ENCODE data around the gene USP50.
"Not testable (repeated sequence)": the region's sequence is repeated elsewhere in the genome, so short reads cannot be mapped to it uniquely, and the experiment has no call there.

Gene USP50

GRCh38 chr15:50519740-50520425, 26.6 kb downstream of the USP50 start:
- in situ Hi-C loops (cut with HindIII; ENCODE audit: low sequenced_read_pairs), result no loop called here

GRCh38 chr15:50513001-50513400, 33.5 kb downstream of the USP50 start:
- no peak for TF ChIP-seq CTCF (IDR thresholded peaks at IDR 0.05; ENCODE audit: low read depth, low read length)
- H3K4me3 ChIP-seq (ENCODE audit: low read depth, low read length), result no peak overlapping the region
- in situ Hi-C loops (cut with HindIII; ENCODE audit: low sequenced_read_pairs), result no loop called here
- DNase-seq (ENCODE audit: low read depth, low spot score), result no peak

More at GRCh38 chr15:50519740-50520425, 26.6 kb downstream of the USP50 start:
- no peak for DNase-seq (ENCODE audit: low read depth, low spot score)
- no peak for TF ChIP-seq CTCF (IDR thresholded peaks at IDR 0.05; ENCODE audit: low read depth, low read length)
- H3K4me3 ChIP-seq (ENCODE audit: low read depth, low read length), result no peak overlapping the region

- H3K4me3 ChIP-seq (ENCODE audit: low read depth, low read length), result no peak overlapping the region
- in situ Hi-C loops (cut with HindIII; ENCODE audit: low sequenced_read_pairs), result no loop called here
- no peak for TF ChIP-seq CTCF (IDR thresholded peaks at IDR 0.05; ENCODE audit: low read depth, low read length)
- no peak for DNase-seq (ENCODE audit: low read depth, low spot score)
These were observed 40.3 kb downstream of the USP50 start for GRCh38 chr15:50506121-50506520.

GRCh38 chr15:50505656-50506055, 40.8 kb downstream of the USP50 start:
- in situ Hi-C loops (cut with HindIII; ENCODE audit: low sequenced_read_pairs); H3K4me3 ChIP-seq (ENCODE audit: low read depth, low read length); DNase-seq (ENCODE audit: low read depth, low spot score): not testable (repeated sequence)

- H3K4me3 ChIP-seq (ENCODE audit: low read depth, low read length), result no peak overlapping the region
- TF ChIP-seq CTCF (IDR thresholded peaks at IDR 0.05; ENCODE audit: low read depth, low read length), result no peak
- in situ Hi-C loops (cut with HindIII; ENCODE audit: low sequenced_read_pairs), result no loop called here
- no peak for DNase-seq (ENCODE audit: low read depth, low spot score)
These were observed 43.3 kb downstream of the USP50 start for GRCh38 chr15:50503144-50503543.

GRCh38 chr15:50501815-50502214, 44.7 kb downstream of the USP50 start:
- DNase-seq (ENCODE audit: low read depth, low spot score), result no peak

More at GRCh38 chr15:50501815-50502214, 44.7 kb downstream of the USP50 start:
- in situ Hi-C loops (cut with HindIII; ENCODE audit: low sequenced_read_pairs), result no loop called here
- no peak for TF ChIP-seq CTCF (IDR thresholded peaks at IDR 0.05; ENCODE audit: low read depth, low read length)
- H3K4me3 ChIP-seq (ENCODE audit: low read depth, low read length), result no peak overlapping the region
